Vagina (tissue), 2 donors: ENCODE measurements around the gene GPR176.

Experiments
- CTCF ChIP-seq, 3 experiments: fragments of 450-650 bp in 2 of 3; fragments of 200-600 bp in 1 of 3; sonication (generic) in 1 of 3; IDR thresholded peaks; one replicate each; pipeline ENCODE4 v1.5.1; 2017 to 2019; ENCODE audit warnings: antibody characterized with exemption in 3 of 3, mild to moderate bottlenecking in 2 of 3, moderate library complexity in 2 of 3
- POLR2AphosphoS5 ChIP-seq, 2 donors: sonication (generic); formaldehyde crosslinking; IDR thresholded peaks; one replicate each; pipeline ENCODE4 v1.9.0; 2017; ENCODE audit warnings: antibody characterized with exemption in 2 of 2, mild to moderate bottlenecking in 2 of 2, low read depth in 1 of 2; ENCODE audit not compliant: insufficient read depth in 1 of 2

GRCh38 chr15:39843565-39843964 is 76.5 kb downstream of the GPR176 start:
- no peak for TF ChIP-seq POLR2AphosphoS5 (IDR thresholded peaks at IDR 0.05; ENCODE audit: insufficient read depth in 1 of 2, low read depth in 1 of 2)
- no peak for TF ChIP-seq CTCF (IDR thresholded peaks at IDR 0.05)
